Ovary (tissue), 9 donors: ENCODE results near the gene AVP. TPM values are rescaled to one million over a fixed set of nuclear protein-coding genes. Genes with fewer than 3 reads are reported as not detected.

Experiments used
- DNase-seq, 5 donors: peaks; one replicate each; pipeline ENCODE4 v3.0.0-alpha.2; 2019 to 2020
- H3K27ac ChIP-seq, 2 donors: fragments of 200-600 bp; one replicate each; pipeline versions ENCODE4 v1.5.1 to v1.8.0; 2019 to 2022
- H3K27me3 ChIP-seq: fragments of 200-600 bp; one replicate; pipeline ENCODE4 v1.8.0; 2022
- H3K36me3 ChIP-seq: fragments of 200-600 bp; sonication (generic); one replicate; pipeline ENCODE4 v1.5.1; 2019
- H3K4me1 ChIP-seq: one replicate; pipeline ENCODE4 v1.8.1; 2013; ENCODE audit warnings: mild to moderate bottlenecking, moderate library complexity; ENCODE audit not compliant: insufficient read depth
- H3K4me3 ChIP-seq: fragments of 200-600 bp; sonication (generic); one replicate; pipeline ENCODE4 v1.5.1; 2017
- H3K9me3 ChIP-seq, 2 donors: fragments of 200-600 bp in 1 of 2; sonication (generic) in 1 of 2; one replicate each; pipeline versions ENCODE4 v1.5.1 to v1.8.1; 2013 to 2019; ENCODE audit warnings: mild to moderate bottlenecking in 1 of 2, moderate library complexity in 1 of 2
- CTCF ChIP-seq, 3 donors: fragments of 450-650 bp in 2 of 3; fragments of 200-600 bp in 1 of 3; IDR thresholded peaks; one replicate each; pipeline versions ENCODE4 v1.5.1 to v1.8.0; 2016 to 2022; ENCODE audit warnings: antibody characterized with exemption in 3 of 3, mild to moderate bottlenecking in 1 of 3
- EP300 ChIP-seq: sonication (generic); formaldehyde crosslinking; IDR thresholded peaks from one replicate; pipeline ENCODE4 v1.6.1; 2017; ENCODE audit warnings: antibody characterized with exemption
- POLR2A ChIP-seq: fragments of 450-650 bp; IDR thresholded peaks from one replicate; pipeline ENCODE4 v1.6.1; 2017; ENCODE audit warnings: antibody characterized with exemption, mild to moderate bottlenecking, moderate library complexity
- WGBS, 3 donors: extraction: QIAGEN DNeasy Blood & Tissue Kit in 1 of 3; methylation state at CpG; one replicate each; pipeline versions ENCODE4 v1.1.5 to v1.1.7; 2013 to 2017; 5-methylcytosine and 5-hydroxymethylcytosine counted together
- intact Hi-C, 4 donors: fragments of 100-400 bp; cut with DNase I; formaldehyde crosslinking; loops; one replicate each; pipeline versions ENCODE4 v1.11.0 to v1.15.1; 2022 to 2023
- polyA plus RNA-seq, 2 donors: library from polyadenylated mRNA; stranded (reverse); fragments of 200-250 nt in 1 of 2; fragments of 350-450 nt in 1 of 2; fragmentation: Illumina TruSeq in 1 of 2; extraction: RNeasy Lipid Tissue Mini Kit (QIAGEN cat#74804) in 1 of 2; gene quantifications; one replicate each; pipeline ENCODE4 v1.2.3, GENCODE V29; 2013 to 2014
- total RNA-seq, 7 donors: library from RNA; depleted of rRNA in 2 of 7; stranded (reverse); fragments of >200 nt in 2 of 7; fragmentation: NEBNext Ultra II Directional in 3 of 7; extraction: Animal tissue kit (Norgen Biotek cat#: 25700) in 3 of 7; gene quantifications; one replicate each; pipeline versions ENCODE4 v1.1.0 to v1.2.4, GENCODE V29; 2016 to 2023
- donor health status: DM: no; HTN: no; CAD: no; lungs with moderate emphysema.
- donor health status: DM: no; HTN: no; CAD: no.
- donor health status: Bipolar disorder and iron deficiency.
- donor health status: DM: yes; HTN: yes; CAD: no.
- donor health status: DM: no; HTN: no; CAD: no.
- donor health status: DM: yes; HTN: yes; CAD: no.

Gene AVP
- total and polyA plus RNA-seq, 9 donors: not detected

DNA sequence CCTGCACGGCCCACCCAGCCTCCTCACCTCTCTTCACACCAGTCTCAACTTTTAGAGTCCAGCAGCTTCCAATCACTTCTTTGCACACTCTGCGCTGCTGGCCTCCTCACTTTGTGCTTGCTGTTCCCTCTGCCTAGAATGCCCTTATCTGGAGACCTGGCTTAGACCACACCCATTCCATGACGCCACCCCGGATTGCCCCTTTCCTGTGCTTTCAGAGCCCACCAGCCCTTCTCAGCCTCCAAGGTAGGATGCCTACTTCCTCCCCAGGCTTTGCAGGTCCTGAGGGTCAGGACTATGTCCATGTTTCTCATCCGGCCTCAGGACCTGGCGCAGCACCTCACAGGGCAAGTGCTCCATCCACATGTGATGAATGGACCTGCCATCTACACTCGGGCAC lies 27.0 kb upstream of the AVP start:
- TF ChIP-seq EP300 (no peak), POLR2A (no peak), CTCF (IDR thresholded peaks at IDR 0.05) (no peak)
- no peaks in the 10 kb centered on the region for H3K9me3 ChIP-seq
- no peak overlapping the region for H3K4me3 ChIP-seq
- intact Hi-C loops: loop anchor here in 2 of 4 donors (10.0 kb wide), 1 partner anchor 57 kb away; no protein-coding TSS in a partner anchor
- H3K36me3 ChIP-seq: no peaks in the 10 kb centered on the region
- DNase-seq: no peak
- H3K27ac ChIP-seq: no peak overlapping the region
- H3K27me3 ChIP-seq: no peaks in the 10 kb centered on the region
- no peaks in the 10 kb centered on the region for H3K4me1 ChIP-seq
- WGBS, 3 donors: 87 to 96% (median 92%) methylated on average over 7 of the region's 7 CpGs

DNA sequence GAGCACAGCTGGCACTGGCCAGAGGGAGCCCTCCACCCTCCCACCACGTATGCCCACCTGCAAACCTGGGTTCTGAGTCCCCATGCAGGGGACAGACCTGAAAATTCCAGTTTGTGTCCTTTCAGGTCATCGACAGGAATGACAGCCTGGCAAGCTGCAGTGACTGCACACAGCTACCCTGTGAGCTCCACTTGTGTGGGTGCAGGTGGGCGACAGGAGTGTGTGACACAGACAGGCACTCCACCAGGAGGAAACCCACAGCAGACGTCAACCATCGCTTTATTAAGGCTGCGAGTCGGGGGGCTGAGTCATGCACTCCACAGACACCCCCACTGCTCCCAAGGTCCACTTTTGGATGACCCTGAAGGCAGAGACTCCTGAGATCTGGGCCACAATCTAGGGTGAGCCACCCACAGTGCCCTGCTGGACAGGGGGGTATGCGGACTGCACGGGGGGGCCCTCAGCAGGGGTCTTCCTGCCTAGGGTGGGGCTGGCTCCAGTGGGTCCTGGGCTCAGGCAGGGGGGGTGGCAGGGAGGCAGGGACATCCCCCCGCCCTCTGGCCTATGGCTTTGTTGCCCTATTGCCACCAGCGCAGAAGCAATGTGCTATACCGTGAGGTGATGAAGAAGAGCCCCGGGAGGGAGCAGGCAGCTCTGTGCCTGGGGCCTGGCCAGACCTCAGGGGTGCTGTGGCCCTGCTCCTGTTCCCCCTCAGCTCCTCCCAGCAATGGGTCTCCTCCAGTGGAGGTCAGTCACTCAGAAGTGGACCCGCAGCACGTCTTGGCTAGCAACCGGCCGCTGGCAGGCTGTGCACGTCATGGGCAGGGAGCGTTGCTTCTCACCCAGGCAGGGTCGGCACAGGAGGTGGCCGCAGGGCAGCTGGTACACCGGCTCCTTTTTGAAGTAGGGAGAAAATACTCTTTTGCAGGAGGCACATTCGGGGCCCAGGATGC lies 25.1 kb upstream of the AVP start:
- WGBS, 3 donors: 85 to 91% (median 88%) methylated on average over 23 of the region's 23 CpGs
- intact Hi-C loops: loop anchor here in 2 of 4 donors (10.0 kb wide), 1 partner anchor 55 kb away; no protein-coding TSS in a partner anchor
- no peak for TF ChIP-seq EP300
- H3K9me3 ChIP-seq: no peaks in the 10 kb centered on the region
- H3K27ac ChIP-seq: no peak overlapping the region
- H3K4me1 ChIP-seq: no peaks in the 10 kb centered on the region
- DNase-seq: no peak
- no peak overlapping the region for H3K4me3 ChIP-seq
- H3K36me3 ChIP-seq: no peaks in the 10 kb centered on the region
- no peaks in the 10 kb centered on the region for H3K27me3 ChIP-seq

DNA sequence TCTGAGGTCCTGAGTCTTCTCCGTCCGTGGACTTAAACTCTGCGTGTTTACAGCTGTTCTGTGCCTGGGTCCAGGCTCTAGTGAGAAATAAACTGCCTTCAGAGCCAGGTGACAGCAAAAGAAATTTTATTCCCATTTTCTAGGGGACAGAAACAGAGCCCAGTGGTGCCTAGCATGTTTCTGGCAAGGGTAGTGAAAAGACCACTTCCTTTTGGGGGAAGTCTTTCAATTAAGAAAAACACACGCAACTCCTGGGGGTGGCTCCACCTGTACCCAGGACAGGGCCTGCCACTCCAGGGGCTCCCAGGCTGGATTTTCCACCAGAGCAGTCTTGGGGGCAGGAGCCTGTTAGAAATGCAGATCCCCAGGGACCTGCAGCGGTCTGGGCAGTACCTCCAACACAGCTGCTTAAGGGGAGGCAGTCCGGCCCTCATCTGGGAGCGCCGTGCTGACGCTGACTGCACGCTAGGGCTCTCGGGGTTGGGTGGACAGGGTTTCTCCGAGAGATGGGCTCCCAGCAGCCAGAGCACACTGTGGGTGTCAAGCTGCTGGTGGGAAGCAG lies 23.0 kb upstream of the AVP start:
- H3K27me3 ChIP-seq: no peaks in the 10 kb centered on the region
- no peak overlapping the region for H3K27ac ChIP-seq
- H3K4me1 ChIP-seq: no peaks in the 10 kb centered on the region
- intact Hi-C loops: no loop called here
- no peaks in the 10 kb centered on the region for H3K36me3 ChIP-seq
- TF ChIP-seq POLR2A: no peak
- no peak for TF ChIP-seq EP300
- no peak for TF ChIP-seq CTCF (IDR thresholded peaks at IDR 0.05)
- no peak overlapping the region for H3K4me3 ChIP-seq
- H3K9me3 ChIP-seq: no peaks in the 10 kb centered on the region
- 85 to 93% (median 90%) methylated on average over 8 to 12 of the region's 12 CpGs for WGBS, 3 donors
- DNase-seq: no peak

GRCh38 chr20:3106658-3107463 lies 22.3 kb upstream of the AVP start:
- 78 to 84% (median 82%) methylated on average over 14 of the region's 14 CpGs for WGBS, 3 donors
- Histone ChIP-seq H3K9me3 (no peaks in the 10 kb centered on the region), H3K4me1 (no peaks in the 10 kb centered on the region), H3K4me3 (no peak overlapping the region), H3K27ac (no peak overlapping the region), H3K27me3 (no peaks in the 10 kb centered on the region), H3K36me3 (no peaks in the 10 kb centered on the region)
- intact Hi-C loops: no loop called here
- TF ChIP-seq CTCF (IDR thresholded peaks at IDR 0.05) (no peak), EP300 (no peak), POLR2A (no peak)
- no peak for DNase-seq
